CD4-positive, alpha-beta T cell (primary cell): ENCODE results near the gene EPHA5. TPM values are rescaled to one million over a fixed set of nuclear protein-coding genes. Genes with fewer than 3 reads are reported as not detected.

Experiments
- ATAC-seq: fragments of 200-7000 bp; cut with Tn5 transposase; one replicate; pipeline ENCODE4 v1.10.0; 2022; ENCODE audit warnings: mild to moderate bottlenecking; ENCODE audit not compliant: poor library complexity
- CTCF ChIA-PET: fragments of 350-600 bp; sonication (Branson Sonifier 250); formaldehyde crosslinking; loops from one replicate; lab custom pipeline; 2021; ENCODE audit warnings: antibody characterized with exemption, inconsistent platforms; lab: Charles Lee
- POLR2A ChIA-PET: fragments of 350-600 bp; sonication (Branson Sonifier 250); formaldehyde crosslinking; loops from one replicate; lab custom pipeline; 2021; ENCODE audit warnings: antibody characterized with exemption, inconsistent platforms; lab: Charles Lee
- DNase-seq, 14 experiments: peaks; one replicate each; pipeline ENCODE4 v3.0.0-alpha.2; 2013 to 2020; ENCODE audit warnings: mixed read lengths in 2 of 14
- H3K27ac ChIP-seq, 2 donors: one replicate each; pipeline versions ENCODE4 v1.5.1 to v1.7.0; 2013; ENCODE audit warnings: low read length in 2 of 2, low read depth in 1 of 2, mild to moderate bottlenecking in 1 of 2
- H3K27me3 ChIP-seq, 2 experiments: 1 replicate in 1 of 2; 2 replicates in 1 of 2; pipeline versions ENCODE4 v1.6.1 to v1.7.0; 2013; ENCODE audit warnings: low read length in 2 of 2, control low read depth in 1 of 2, mild to moderate bottlenecking in 1 of 2, moderate library complexity in 1 of 2; ENCODE audit not compliant: insufficient read depth in 2 of 2, control insufficient read depth in 1 of 2
- H3K36me3 ChIP-seq: one replicate; pipeline ENCODE4 v1.6.1; 2013; ENCODE audit warnings: low read length, control low read depth; ENCODE audit not compliant: insufficient read depth
- H3K4me1 ChIP-seq: one replicate; pipeline ENCODE4 v1.6.1; 2013; ENCODE audit warnings: low read length, control low read depth; ENCODE audit not compliant: insufficient read depth
- H3K4me3 ChIP-seq: one replicate; pipeline ENCODE4 v1.5.1; 2013; ENCODE audit warnings: mild to moderate bottlenecking, low read length, moderate library complexity
- H3K9me3 ChIP-seq, 2 experiments: 1 replicate in 1 of 2; 2 replicates in 1 of 2; pipeline versions ENCODE4 v1.6.1 to v1.7.0; 2013; ENCODE audit warnings: low read length in 2 of 2, mild to moderate bottlenecking in 2 of 2, control low read depth in 1 of 2, moderate library complexity in 1 of 2; ENCODE audit not compliant: control insufficient read depth in 1 of 2, insufficient read depth in 1 of 2
- H3K27ac Mint-ChIP-seq: one replicate; pipeline ENCODE4 v1.8.0; 2020; ENCODE audit warnings: mixed read lengths
- H3K27me3 Mint-ChIP-seq: one replicate; pipeline ENCODE4 v1.8.0; 2021; ENCODE audit warnings: mixed read lengths
- H3K36me3 Mint-ChIP-seq: one replicate; pipeline ENCODE4 v1.8.0; 2021; ENCODE audit warnings: low read depth, mixed read lengths
- H3K4me1 Mint-ChIP-seq: one replicate; pipeline ENCODE4 v1.8.0; 2021; ENCODE audit warnings: low read depth, mixed read lengths
- H3K4me3 Mint-ChIP-seq: one replicate; pipeline ENCODE4 v1.8.0; 2020; ENCODE audit warnings: mild to moderate bottlenecking, mixed read lengths
- H3K9me3 Mint-ChIP-seq: one replicate; pipeline ENCODE4 v1.8.0; 2020; ENCODE audit warnings: mixed read lengths
- intact Hi-C, 2 experiments: fragments of 100-400 bp; cut with DNase I in 1 of 2; cut with micrococcal nuclease in 1 of 2; formaldehyde crosslinking; loops; one replicate each; pipeline versions ENCODE4 v1.15.1 to v1.9.0; 2023 to 2025; cut with DNase I, micrococcal nuclease
- total RNA-seq, 174 experiments: library from RNA in 2 of 174; stranded (reverse) in 2 of 174; gene quantifications; one replicate each; pipeline ENCODE4 v1.2.3 and lab custom pipeline; 2021 to 2026
- TF ChIP-seq, protein P1 (sequence below): fragments of 200-600 bp; IDR thresholded peaks from one replicate; pipeline ENCODE4 v1.8.0; 2022; ENCODE audit warnings: antibody characterized with exemption, mild to moderate bottlenecking

The EPHA5 gene
- total RNA-seq, 2 experiments from 2014 or later = not detected

DNA sequence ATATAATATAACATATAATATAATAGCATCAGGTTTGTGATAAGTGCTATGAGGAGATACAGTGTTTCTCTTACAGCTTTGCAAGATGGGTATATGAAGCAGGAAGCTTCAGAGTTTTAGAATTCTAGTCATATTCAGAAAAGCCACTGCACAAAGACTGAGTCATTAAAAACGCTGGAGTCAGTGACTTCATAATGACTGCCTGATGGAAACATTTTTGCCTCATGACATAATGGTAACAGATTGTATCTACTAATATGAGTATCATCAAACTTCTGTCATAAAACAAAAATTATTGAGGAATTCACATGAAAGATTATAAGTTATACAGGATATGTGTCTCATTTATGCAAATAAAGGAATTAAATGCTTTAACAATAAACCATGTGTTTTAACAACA lies 46.8 kb downstream of the EPHA5 start:
- TF ChIP-seq, protein P1, sequence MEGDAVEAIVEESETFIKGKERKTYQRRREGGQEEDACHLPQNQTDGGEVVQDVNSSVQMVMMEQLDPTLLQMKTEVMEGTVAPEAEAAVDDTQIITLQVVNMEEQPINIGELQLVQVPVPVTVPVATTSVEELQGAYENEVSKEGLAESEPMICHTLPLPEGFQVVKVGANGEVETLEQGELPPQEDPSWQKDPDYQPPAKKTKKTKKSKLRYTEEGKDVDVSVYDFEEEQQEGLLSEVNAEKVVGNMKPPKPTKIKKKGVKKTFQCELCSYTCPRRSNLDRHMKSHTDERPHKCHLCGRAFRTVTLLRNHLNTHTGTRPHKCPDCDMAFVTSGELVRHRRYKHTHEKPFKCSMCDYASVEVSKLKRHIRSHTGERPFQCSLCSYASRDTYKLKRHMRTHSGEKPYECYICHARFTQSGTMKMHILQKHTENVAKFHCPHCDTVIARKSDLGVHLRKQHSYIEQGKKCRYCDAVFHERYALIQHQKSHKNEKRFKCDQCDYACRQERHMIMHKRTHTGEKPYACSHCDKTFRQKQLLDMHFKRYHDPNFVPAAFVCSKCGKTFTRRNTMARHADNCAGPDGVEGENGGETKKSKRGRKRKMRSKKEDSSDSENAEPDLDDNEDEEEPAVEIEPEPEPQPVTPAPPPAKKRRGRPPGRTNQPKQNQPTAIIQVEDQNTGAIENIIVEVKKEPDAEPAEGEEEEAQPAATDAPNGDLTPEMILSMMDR = no peak
- POLR2A ChIA-PET = no interaction called here
- intact Hi-C loops = no loop called here
- DNase-seq (no peak), ATAC-seq (no peak)
- Histone ChIP-seq H3K27ac (no peak overlapping the region), H3K27me3 (no peaks in the 10 kb centered on the region), H3K4me3 (no peak overlapping the region), H3K36me3 (no peaks in the 10 kb centered on the region), H3K9me3 (peaks cover 0 to 3% of the 10 kb centered on the region in 2 experiments), H3K4me1 (no peaks in the 10 kb centered on the region)
- Mint-ChIP-seq H3K9me3 (no peaks in the 10 kb centered on the region), H3K4me3 (no peak overlapping the region), H3K4me1 (no peaks in the 10 kb centered on the region), H3K27ac (no peak overlapping the region), H3K36me3 (no peaks in the 10 kb centered on the region), H3K27me3 (no peaks in the 10 kb centered on the region)
- CTCF ChIA-PET = no interaction called here

DNA sequence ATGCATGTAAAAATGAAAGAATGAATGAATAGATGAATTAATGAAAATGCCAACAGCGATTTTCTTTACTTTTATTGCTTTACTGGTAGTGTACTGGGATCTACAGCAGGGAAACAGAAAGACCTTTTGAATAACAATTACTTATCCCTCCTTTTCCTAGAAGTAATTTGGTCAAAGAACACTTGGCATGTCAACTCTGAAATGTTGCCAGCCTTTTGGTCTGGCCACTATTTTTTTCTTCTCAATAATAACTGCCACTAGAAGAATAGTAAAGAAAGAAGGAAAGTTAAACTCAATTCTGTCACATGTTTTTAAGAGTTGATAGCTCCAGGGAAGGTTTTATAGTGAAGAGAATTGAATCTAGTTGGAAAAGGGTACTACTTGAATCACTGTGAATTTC lies 52.9 kb downstream of the EPHA5 start:
- H3K27me3 ChIP-seq = no peaks in the 10 kb centered on the region
- DNase-seq (no peak), ATAC-seq (no peak)
- H3K36me3 ChIP-seq = no peaks in the 10 kb centered on the region
- no peaks in the 10 kb centered on the region for H3K4me1 ChIP-seq
- Mint-ChIP-seq H3K27ac (no peak overlapping the region), H3K4me3 (no peak overlapping the region), H3K9me3 (peaks cover 7% of the 10 kb centered on the region), H3K36me3 (no peaks in the 10 kb centered on the region), H3K27me3 (no peaks in the 10 kb centered on the region), H3K4me1 (no peaks in the 10 kb centered on the region)
- CTCF ChIA-PET = no interaction called here
- H3K9me3 ChIP-seq = no peaks in the 10 kb centered on the region
- POLR2A ChIA-PET = no interaction called here
- no peak overlapping the region for H3K27ac ChIP-seq
- intact Hi-C loops = no loop called here
- TF ChIP-seq, protein P1 = no peak
- no peak overlapping the region for H3K4me3 ChIP-seq

DNA sequence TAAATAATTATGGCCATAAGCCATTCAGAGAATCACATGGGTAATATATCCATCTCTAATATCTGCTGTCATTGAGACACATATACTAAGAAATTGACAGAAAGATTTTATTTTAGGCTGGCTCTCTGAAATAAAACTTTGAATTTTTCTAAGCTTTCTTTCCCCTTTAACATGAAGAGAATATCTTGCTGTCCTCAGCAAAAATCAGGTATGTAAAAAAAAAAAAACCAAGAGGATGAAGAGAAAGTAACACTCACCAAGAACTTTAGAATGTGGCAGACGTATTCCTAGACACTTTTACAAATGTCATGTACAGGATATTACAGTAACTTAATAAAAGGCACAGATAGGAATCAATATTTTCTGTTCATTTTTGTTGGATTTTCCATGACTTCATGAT lies 65.8 kb downstream of the EPHA5 start:
- POLR2A ChIA-PET = no interaction called here
- Mint-ChIP-seq H3K27ac (no peak overlapping the region), H3K9me3 (peaks cover 2% of the 10 kb centered on the region), H3K27me3 (no peaks in the 10 kb centered on the region), H3K36me3 (no peaks in the 10 kb centered on the region), H3K4me3 (no peak overlapping the region), H3K4me1 (no peaks in the 10 kb centered on the region)
- Histone ChIP-seq H3K4me3 (no peak overlapping the region), H3K36me3 (no peaks in the 10 kb centered on the region), H3K27ac (no peak overlapping the region), H3K9me3 (peaks cover 0 to 6% of the 10 kb centered on the region in 2 experiments), H3K4me1 (no peaks in the 10 kb centered on the region), H3K27me3 (no peaks in the 10 kb centered on the region)
- TF ChIP-seq, protein P1 = no peak
- ATAC-seq (no peak), DNase-seq (no peak)
- intact Hi-C loops = no loop called here
- CTCF ChIA-PET = no interaction called here
